KBM-7 (cell line): ENCODE measurements around the gene GPRIN3.
A peak's percentile ranks its signal among the peaks of the same experiment; 100 is the strongest.

Experiments used
- DNase-seq: peaks from one replicate; pipeline ENCODE4 v3.0.0-alpha.2; 2015
- in situ Hi-C: fragments of 300-500 bp; cut with MboI; formaldehyde crosslinking; loops from 2 replicates; pipeline ENCODE4 v1.14.3; 2020; ENCODE audit warnings: low sequenced_read_pairs, low pct_unique_long_range_greater_than_20kb, mixed read lengths

GPRIN3 gene

GRCh38 chr4:89296896-89297295, 10.7 kb downstream of the GPRIN3 start:
- in situ Hi-C loops: no loop called here
- DNase-seq: no peak

DNA sequence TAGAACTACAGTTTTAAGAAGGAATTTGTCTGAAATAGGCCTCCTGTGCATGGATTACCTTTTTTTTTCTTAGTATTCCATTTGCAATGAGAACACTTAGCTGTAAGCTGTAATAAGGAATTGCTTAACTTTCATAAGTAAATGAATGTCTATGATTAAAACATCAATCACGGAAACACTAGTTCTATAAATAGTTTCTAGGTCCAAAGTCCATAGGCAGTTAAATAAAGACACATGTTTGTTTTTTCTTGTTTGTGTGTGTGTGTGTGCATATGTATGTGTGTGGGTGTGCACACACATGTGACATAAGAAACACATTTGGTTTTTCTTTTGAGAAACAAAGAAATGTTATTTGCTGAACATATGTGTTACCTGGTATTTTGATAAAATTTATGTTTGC, 11.2 kb downstream of the GPRIN3 start:
- in situ Hi-C loops: no loop called here
- no peak for DNase-seq

DNA sequence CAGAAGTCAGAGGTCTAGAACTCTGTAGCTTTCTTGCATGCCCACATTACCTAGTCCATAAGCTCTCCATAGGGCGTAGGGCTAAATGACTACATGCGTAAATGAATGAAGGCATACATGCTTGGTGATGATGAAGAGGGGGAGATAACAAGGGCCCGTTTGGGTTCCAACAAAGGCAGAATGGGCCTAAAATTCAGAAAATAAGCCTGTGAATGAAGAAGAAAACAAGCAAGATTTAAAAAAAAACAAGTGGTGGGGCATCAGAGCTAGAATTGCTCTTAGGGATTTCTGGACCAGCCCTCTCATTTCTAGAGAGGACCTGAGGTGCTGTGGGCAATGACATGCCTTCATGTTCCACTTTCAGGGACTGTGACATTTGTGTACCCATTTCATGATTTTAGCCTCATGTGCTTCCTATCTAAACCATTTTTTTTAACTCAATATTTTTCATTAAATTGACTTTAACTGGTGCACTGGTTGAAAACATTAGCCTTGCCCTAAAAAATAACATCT, 12.1 kb downstream of the GPRIN3 start:
- in situ Hi-C loops: no loop called here
- no peak for DNase-seq

DNA sequence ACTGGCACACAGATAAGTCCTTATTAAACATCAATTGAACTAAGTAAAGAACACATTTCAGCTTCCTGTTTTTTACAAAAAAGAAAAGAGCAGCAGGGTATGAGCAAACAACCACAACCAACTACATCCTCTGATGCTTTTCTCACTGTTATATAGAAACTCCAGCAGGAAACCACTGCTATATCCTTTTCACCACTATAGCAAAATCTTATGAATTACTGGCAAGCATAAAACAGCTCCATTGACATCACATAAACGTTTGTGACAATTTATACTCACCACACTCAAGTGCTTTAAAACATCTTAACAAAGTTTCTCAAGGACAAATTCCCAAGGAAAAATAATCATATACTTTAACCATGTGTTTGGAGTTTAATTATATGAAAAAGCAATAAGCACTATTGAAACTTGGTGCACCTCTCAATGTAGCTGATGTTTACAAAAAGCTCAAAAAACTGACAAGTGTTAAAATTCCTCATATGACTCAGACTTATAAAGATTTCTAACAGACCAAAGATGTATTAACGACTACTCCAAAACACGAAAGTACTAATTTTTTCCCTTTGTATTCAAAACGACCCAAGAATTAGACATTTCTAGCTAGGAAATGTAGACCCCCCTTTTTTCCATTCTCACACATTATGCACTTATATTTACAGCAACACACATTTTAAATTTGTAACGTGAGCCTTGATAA, 12.9 kb downstream of the GPRIN3 start:
- in situ Hi-C loops: no loop called here
- peak; percentile 56 for DNase-seq

GRCh38 chr4:89293299-89293698, 14.3 kb downstream of the GPRIN3 start:
- in situ Hi-C loops: no loop called here
- DNase-seq: no peak

DNA sequence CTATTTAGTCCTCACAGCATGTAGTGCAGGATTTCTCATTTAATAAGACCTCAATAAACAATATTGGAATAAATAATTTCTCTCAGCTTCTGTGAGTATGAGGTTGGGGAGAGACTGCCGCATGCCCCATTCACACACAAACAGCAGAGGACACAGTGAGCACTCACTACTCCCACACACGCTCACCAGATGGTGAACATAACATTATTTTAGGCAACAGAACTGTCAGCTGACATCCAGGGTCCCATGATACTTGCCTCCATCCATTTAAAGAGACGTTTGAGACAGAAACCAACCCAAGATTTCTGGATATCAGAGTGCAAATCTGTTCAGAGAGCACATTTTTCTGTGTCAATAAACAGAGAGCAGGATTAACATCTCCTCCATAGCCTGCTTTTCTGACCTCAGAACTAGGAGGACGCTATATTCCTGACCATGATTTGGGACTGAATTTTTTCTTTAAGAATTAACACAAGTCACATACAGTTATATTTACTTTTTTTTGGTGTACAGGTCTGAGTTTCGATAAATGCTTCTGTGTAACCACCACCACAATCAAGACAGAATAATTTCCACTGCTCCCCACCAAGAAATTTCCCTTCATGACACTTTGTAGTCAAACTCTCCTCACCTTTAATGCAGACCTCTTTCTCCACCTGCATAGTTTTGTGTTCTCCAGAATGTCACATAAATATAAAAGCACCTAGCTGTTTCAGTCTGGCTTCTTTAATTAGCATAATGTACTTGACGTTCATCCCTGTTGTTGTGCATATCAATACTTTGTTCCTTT, 16.7 kb downstream of the GPRIN3 start:
- no peak for DNase-seq
- in situ Hi-C loops: no loop called here

- DNase-seq: no peak
- in situ Hi-C loops: no loop called here
Measured at GRCh38 chr4:89289312-89289711, 18.3 kb downstream of the GPRIN3 start.

DNA sequence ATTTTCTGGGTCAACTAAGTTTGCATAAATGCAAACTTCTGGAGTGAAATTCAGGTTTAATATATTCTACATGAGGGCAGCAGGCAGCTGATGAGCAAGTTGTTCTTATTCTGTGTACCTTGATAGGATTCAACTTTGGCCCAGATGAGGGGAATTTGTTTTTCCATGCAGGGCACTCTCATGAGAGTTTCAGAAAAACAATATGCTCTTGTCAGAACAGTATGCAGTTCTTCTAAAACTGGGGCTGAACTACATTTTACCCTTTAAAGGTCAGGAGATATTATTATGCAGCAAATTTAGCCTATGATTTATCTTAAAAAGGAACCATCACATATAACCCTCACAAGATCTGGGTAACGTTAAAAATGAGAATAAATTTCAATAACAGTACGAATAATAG, 19.2 kb downstream of the GPRIN3 start:
- DNase-seq: no peak
- in situ Hi-C loops: no loop called here

- in situ Hi-C loops: no loop called here
- no peak for DNase-seq
Measured at GRCh38 chr4:89287945-89288344, 19.7 kb downstream of the GPRIN3 start.

DNA sequence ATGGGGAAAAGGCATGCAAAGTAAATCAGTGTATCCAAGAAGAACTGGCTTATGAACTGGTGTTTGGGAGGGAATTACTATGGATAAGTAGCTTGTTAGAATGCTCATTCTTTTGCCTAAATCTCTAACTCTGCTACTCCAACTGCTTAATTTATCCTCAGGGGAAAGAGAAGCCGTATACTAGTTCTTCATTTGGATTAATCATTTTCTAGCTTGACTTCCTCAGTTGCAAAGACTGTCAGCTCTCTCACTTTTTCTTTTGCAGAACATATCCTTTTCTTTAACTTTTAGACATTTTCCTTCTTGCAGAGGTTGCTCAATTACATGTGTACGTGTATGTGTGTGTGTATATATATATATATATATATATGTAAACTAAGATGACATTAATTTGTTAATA, 21.9 kb downstream of the GPRIN3 start:
- in situ Hi-C loops: no loop called here
- no peak for DNase-seq

GRCh38 chr4:89284828-89285227, 22.8 kb downstream of the GPRIN3 start:
- in situ Hi-C loops: no loop called here
- DNase-seq: no peak

- in situ Hi-C loops: no loop called here
- no peak for DNase-seq
Measured at GRCh38 chr4:89284020-89284424, 23.6 kb downstream of the GPRIN3 start.

DNA sequence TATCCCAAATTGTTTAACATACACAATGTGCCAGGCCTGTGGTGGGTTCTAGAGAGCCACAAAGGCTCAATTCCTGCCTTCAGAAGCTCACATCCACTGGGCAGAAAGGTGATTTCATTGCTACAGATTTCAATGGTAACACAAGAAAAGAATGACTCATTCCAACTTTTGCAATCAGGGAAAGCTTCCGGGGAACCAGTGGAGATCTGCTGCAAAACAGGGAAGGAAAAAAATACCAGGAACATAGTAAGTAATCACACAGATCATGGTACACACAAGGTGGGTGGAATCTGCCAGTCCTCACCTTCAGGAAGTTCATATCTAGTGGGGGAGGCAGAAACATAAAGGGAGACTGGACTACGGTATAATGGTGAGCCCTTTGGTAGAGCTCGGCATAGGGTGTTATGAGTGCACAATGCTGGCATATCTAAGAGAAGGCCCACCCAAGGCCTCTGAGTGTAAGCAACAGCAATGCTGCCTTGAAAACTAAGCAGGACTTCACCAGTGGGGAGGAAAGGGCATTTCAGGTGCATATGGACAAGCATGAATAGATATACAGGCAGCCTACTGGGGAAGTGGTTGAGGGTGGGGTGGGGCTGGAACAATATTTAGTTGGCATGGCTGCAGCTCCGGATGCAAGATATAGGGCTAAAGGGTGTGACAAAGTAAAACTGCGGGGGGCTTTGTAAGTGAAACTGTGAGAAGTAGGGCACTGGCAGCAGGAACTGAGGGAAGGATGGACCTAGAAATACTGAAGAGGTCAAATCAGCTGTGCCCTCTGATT, 24.2 kb downstream of the GPRIN3 start:
- DNase-seq: no peak
- in situ Hi-C loops: no loop called here

DNA sequence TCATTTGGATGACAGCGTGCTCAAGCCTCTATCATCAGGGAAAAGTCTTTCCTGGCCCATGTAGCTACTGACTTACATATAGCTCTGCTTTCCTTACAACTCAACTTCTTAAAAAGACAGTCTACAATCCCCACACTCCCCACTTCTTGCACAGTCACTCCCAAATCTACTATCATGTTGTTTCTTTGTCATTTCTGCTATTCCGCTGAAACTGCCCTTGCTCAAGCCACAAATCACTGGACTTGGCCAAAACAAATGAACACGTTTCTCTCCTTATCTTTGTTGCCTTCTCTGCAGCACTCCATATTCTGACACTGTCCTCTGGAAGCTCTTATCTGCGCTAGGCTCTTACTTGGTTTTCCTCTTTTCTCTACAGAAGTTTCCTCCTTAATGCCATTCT, 28.2 kb downstream of the GPRIN3 start:
- in situ Hi-C loops: no loop called here
- no peak for DNase-seq

DNA sequence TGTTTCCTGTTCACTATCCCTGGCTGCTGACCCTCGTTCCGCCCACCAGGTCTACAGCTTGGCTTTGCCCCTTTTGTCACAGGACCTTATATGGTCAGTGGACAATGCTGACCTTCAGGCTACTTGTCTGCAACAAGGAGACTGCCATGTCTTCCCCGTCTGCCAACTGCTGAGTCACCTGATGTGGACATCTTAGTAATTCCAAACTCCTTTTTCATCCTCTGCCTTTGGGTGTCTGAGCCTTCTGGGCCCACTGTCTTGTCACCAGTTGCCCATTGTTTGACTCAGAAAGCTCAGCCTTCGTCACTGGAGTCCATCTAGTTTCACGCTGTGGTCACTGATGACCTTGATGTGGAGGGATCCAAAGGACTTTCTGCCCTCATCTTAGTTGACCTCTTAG, 30.2 kb downstream of the GPRIN3 start:
- DNase-seq: no peak

DNA sequence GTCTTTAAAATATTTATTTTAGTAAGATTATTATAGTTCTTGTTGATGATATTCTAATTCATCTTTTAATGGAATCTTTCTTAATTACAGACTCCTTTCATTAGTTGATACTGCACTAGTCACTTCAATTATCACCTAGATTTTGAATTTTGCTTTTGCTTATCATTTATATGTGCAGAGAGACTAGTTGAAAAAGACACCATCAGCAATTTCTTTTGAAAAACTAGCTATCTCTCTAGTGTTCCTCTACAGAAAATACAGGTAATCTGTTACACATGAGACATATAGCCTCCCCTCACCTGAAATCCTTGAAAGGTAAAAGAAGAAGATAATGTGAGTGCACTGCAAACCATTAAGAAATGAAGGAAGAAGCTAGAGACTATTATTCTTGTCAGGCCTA, 31.3 kb downstream of the GPRIN3 start:
- DNase-seq: no peak
- in situ Hi-C loops: no loop called here

More for the DNA sequence above, 30.2 kb downstream of the GPRIN3 start:
- in situ Hi-C loops: no loop called here

DNA sequence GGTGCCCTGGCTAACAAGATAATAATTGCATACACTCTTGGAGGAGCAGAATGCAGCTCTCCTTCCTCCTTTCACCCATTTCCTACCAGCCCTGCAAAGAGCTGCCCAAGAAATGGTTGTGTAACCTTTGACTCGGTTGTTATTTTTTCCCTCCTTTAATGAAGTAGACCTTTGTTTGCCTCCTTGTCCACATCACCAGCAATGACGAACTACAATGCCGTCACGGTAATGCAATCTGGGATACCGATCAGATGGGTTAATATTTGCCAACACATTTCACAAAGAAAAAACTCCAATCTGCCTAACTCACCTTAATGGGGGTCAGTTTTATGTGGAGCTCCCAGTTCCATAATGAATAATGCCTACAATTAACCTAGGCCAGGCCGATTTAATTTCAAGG, 32.0 kb downstream of the GPRIN3 start:
- in situ Hi-C loops: no loop called here
- no peak for DNase-seq

GRCh38 chr4:89273741-89274141, 33.9 kb downstream of the GPRIN3 start:
- DNase-seq: no peak
- in situ Hi-C loops: loop anchor here (25.0 kb wide), 1 partner anchor 164 kb away; no protein-coding TSS in a partner anchor

GRCh38 chr4:89270792-89271191, 36.8 kb downstream of the GPRIN3 start:
- in situ Hi-C loops: loop anchor here (25.0 kb wide), 1 partner anchor 167 kb away; no protein-coding TSS in a partner anchor
- DNase-seq: no peak
